Measurements from ENCODE around the gene CNOT6L. TPM values are rescaled to one million over a fixed set of nuclear protein-coding genes. Genes with fewer than 3 reads are reported as not detected.

Gene CNOT6L
- polyA plus RNA-seq, 1 of the 3 experiments (the other 2 are of a cell fraction), result 2.8 TPM

GRCh38 chr4:77669946-77670590, 149.1 kb downstream of the CNOT6L start:
- Histone ChIP-seq H3K4me2 (no peak overlapping the region), H3F3A (replicated peaks; ENCODE audit: insufficient read depth) (no peaks in the 10 kb centered on the region), H2AFZ (ENCODE audit: low read depth) (no peak overlapping the region), H3K9me2 (no peaks in the 10 kb centered on the region), H3K4me1 (ENCODE audit: control insufficient read depth in 1 of 2, insufficient read depth in 2 of 2, low read depth in 1 of 2, low read length in 1 of 2) (no peaks in the 10 kb centered on the region), H3K27ac (ENCODE audit: low read depth in 2 of 2, low read length in 1 of 2) (no peak overlapping the region), H3K36me3 (replicated peaks in 1 of 2; ENCODE audit: control insufficient read depth in 1 of 2, insufficient read depth in 2 of 2, low read length in 1 of 2) (no peaks in the 10 kb centered on the region), H4K20me1 (ENCODE audit: insufficient read depth) (no peaks in the 10 kb centered on the region), H3K4me3 (ENCODE audit: low read depth in 2 of 2, low read length in 1 of 2) (no peak overlapping the region), H3K79me2 (ENCODE audit: insufficient read depth) (no peaks in the 10 kb centered on the region), H3K9me3 (no peaks in the 10 kb centered on the region), H3K27me3 (ENCODE audit: insufficient read depth) (peaks cover 5% of the 10 kb centered on the region; the same call in 1 of the 2 replicates), H3K9ac (no peak overlapping the region)
- WGBS (ENCODE audit: low lambda C conversion rate), result 7% methylated on average over 7 of the region's 7 CpGs
- POLR2A ChIA-PET, result interaction anchor here (0.6 kb wide), 1 partner anchor 86 kb away, joined by 3 read pairs; no protein-coding TSS in a partner anchor
- TF ChIP-seq TCF12 (IDR thresholded peaks at IDR 0.05), result no peak
- TF ChIP-seq SMC3 (IDR thresholded peaks at IDR 0.05; ENCODE audit: low read depth, low read length), result no peak
- TF ChIP-seq USF1 (IDR thresholded peaks at IDR 0.05; ENCODE audit: borderline replicate concordance, low read depth), result no peak
- no peak for TF ChIP-seq RCOR1 (IDR thresholded peaks at IDR 0.05; ENCODE audit: low read length)
- DNase-seq, result no peak
- CTCF ChIA-PET, result interaction anchor here (1.0 to 1.4 kb wide), 3 partner anchors 10 to 42 kb away, joined by 3 to 4 read pairs (median 3); no protein-coding TSS in a partner anchor

- no peak overlapping the region for H3K9ac ChIP-seq
- TF ChIP-seq YY1 (IDR thresholded peaks at IDR 0.05; ENCODE audit: low read depth) (no peak), MEF2A (IDR thresholded peaks at IDR 0.05; ENCODE audit: borderline replicate concordance, low read depth) (no peak), RCOR1 (IDR thresholded peaks at IDR 0.05; ENCODE audit: low read length) (no peak), NFIC (IDR thresholded peaks at IDR 0.05; ENCODE audit: borderline replicate concordance) (no peak), TCF12 (IDR thresholded peaks at IDR 0.05) (no peak), MAX (IDR thresholded peaks at IDR 0.05; ENCODE audit: low read depth) (no peak), EP300 (IDR thresholded peaks at IDR 0.05; ENCODE audit: borderline replicate concordance in 1 of 2, low read depth in 1 of 2, low read length in 1 of 2) (no peak), JUND (IDR thresholded peaks at IDR 0.05) (no peak), SMC3 (IDR thresholded peaks at IDR 0.05; ENCODE audit: low read depth, low read length) (no peak), POLR2AphosphoS5 (IDR thresholded peaks at IDR 0.05; ENCODE audit: low read depth, low read length) (no peak), RXRA (IDR thresholded peaks at IDR 0.05; ENCODE audit: borderline replicate concordance, low read depth) (no peak), RAD21 (IDR thresholded peaks at IDR 0.05; ENCODE audit: low read length) (no peak), SIN3A (IDR thresholded peaks at IDR 0.05; ENCODE audit: borderline replicate concordance, low read depth, low read length) (no peak), CTCF (IDR thresholded peaks at IDR 0.05) (no peak), GATA2 (CRISPR knock-in tag; IDR thresholded peaks at IDR 0.05) (no peak), ZBTB33 (IDR thresholded peaks at IDR 0.05; ENCODE audit: borderline replicate concordance, low read depth) (no peak), TAF1 (IDR thresholded peaks at IDR 0.05; ENCODE audit: borderline replicate concordance, low read depth, low read length) (no peak)
- TF ChIP-seq, protein P1, sequence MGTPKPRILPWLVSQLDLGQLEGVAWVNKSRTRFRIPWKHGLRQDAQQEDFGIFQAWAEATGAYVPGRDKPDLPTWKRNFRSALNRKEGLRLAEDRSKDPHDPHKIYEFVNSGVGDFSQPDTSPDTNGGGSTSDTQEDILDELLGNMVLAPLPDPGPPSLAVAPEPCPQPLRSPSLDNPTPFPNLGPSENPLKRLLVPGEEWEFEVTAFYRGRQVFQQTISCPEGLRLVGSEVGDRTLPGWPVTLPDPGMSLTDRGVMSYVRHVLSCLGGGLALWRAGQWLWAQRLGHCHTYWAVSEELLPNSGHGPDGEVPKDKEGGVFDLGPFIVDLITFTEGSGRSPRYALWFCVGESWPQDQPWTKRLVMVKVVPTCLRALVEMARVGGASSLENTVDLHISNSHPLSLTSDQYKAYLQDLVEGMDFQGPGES (IDR thresholded peaks at IDR 0.05; ENCODE audit: low read depth, low read length), result no peak
- no peaks in the 10 kb centered on the region for H3K36me3 ChIP-seq (replicated peaks in 1 of 2; ENCODE audit: control insufficient read depth in 1 of 2, insufficient read depth in 2 of 2, low read length in 1 of 2)
- H3K9me3 ChIP-seq, result no peaks in the 10 kb centered on the region
- POLR2A ChIA-PET, result no interaction called here
- 22% methylated on average over 4 of the region's 4 CpGs for WGBS (ENCODE audit: low lambda C conversion rate)
- no peaks in the 10 kb centered on the region for H3F3A ChIP-seq (replicated peaks; ENCODE audit: insufficient read depth)
- H3K27me3 ChIP-seq (ENCODE audit: insufficient read depth), result peaks cover 10% of the 10 kb centered on the region; the same call in 1 of the 2 replicates
- H3K4me1 ChIP-seq (ENCODE audit: control insufficient read depth in 1 of 2, insufficient read depth in 2 of 2, low read depth in 1 of 2, low read length in 1 of 2), result no peaks in the 10 kb centered on the region
- H3K4me3 ChIP-seq (ENCODE audit: low read depth in 2 of 2, low read length in 1 of 2), result no peak overlapping the region
- no peaks in the 10 kb centered on the region for H3K9me2 ChIP-seq
- H3K27ac ChIP-seq (ENCODE audit: low read depth in 2 of 2, low read length in 1 of 2), result no peak overlapping the region
- no peak overlapping the region for H2AFZ ChIP-seq (ENCODE audit: low read depth)
- no peaks in the 10 kb centered on the region for H4K20me1 ChIP-seq (ENCODE audit: insufficient read depth)
- H3K4me2 ChIP-seq, result no peak overlapping the region
- no peak for DNase-seq
- no peaks in the 10 kb centered on the region for H3K79me2 ChIP-seq (ENCODE audit: insufficient read depth)
- CTCF ChIA-PET, result no interaction called here
Measured at GRCh38 chr4:77665381-77666069, 153.6 kb downstream of the CNOT6L start.
